Left ventricle myocardium inferior (tissue), 1 donor: ENCODE results near the gene ADAMTS9. TPM values are rescaled to one million over a fixed set of nuclear protein-coding genes. Genes with fewer than 3 reads are reported as not detected.

ENCODE experiments used
- DNase-seq: peaks from one replicate; pipeline ENCODE4 v3.0.0-alpha.2; 2020
- H3K27ac ChIP-seq: fragments of 200-600 bp; replicated peaks from 2 replicates; pipeline ENCODE4 v1.8.0; 2021
- H3K27me3 ChIP-seq: fragments of 200-600 bp; 2 replicates; pipeline ENCODE4 v1.8.0; 2021; ENCODE audit warnings: low read depth
- H3K36me3 ChIP-seq: fragments of 200-600 bp; 2 replicates; pipeline ENCODE4 v1.8.0; 2021
- H3K4me1 ChIP-seq: fragments of 200-600 bp; 2 replicates; pipeline ENCODE4 v1.8.0; 2021
- H3K4me3 ChIP-seq: fragments of 200-600 bp; 2 replicates; pipeline ENCODE4 v1.8.0; 2021; ENCODE audit warnings: mild to moderate bottlenecking, moderate library complexity
- H3K9me3 ChIP-seq: fragments of 200-600 bp; replicated peaks from 2 replicates; pipeline ENCODE4 v1.8.0; 2021
- CTCF ChIP-seq: fragments of 200-600 bp; IDR thresholded peaks from 2 replicates; pipeline ENCODE4 v1.8.0; 2021; ENCODE audit warnings: antibody characterized with exemption, mild to moderate bottlenecking, borderline replicate concordance
- intact Hi-C: fragments of 100-400 bp; cut with micrococcal nuclease; formaldehyde crosslinking; loops from one replicate; pipeline ENCODE4 v1.11.0; 2022
- total RNA-seq: library from RNA; stranded (reverse); fragmentation: NEBNext Ultra II Directional; extraction: Animal tissue kit (Norgen Biotek cat#: 25700); gene quantifications from one replicate; pipeline ENCODE4 v1.2.1, GENCODE V29; 2021
- donor health status: DM: no; HTN: yes; CAD: no; lungs with severe emphysema.

The ADAMTS9 gene
- total RNA-seq, 1 donor from 2014 or later = 14.7 TPM

GRCh38 chr3:64533617-64534317 is 154.0 kb downstream of the ADAMTS9 start:
- intact Hi-C loops = loop anchor here (10.0 kb wide), 3 partner anchors 631 to 801 kb away; no protein-coding TSS in a partner anchor
- peak; percentile 91 for TF ChIP-seq CTCF
- peaks cover 22% of the 10 kb centered on the region for H3K4me1 ChIP-seq
- H3K27me3 ChIP-seq = no peaks in the 10 kb centered on the region
- DNase-seq = peak; percentile 85
- H3K36me3 ChIP-seq = peaks cover 43% of the 10 kb centered on the region
- peak overlapping the region; percentile 28 for H3K4me3 ChIP-seq
- H3K9me3 ChIP-seq = no peaks in the 10 kb centered on the region
- peak overlapping the region; percentile 48 for H3K27ac ChIP-seq

GRCh38 chr3:64530434-64531049 is 157.3 kb downstream of the ADAMTS9 start:
- Histone ChIP-seq H3K4me1 (peaks cover 22% of the 10 kb centered on the region), H3K9me3 (no peaks in the 10 kb centered on the region), H3K4me3 (no peak overlapping the region), H3K27ac (no peak overlapping the region), H3K36me3 (peaks cover 24% of the 10 kb centered on the region), H3K27me3 (no peaks in the 10 kb centered on the region)
- peak; percentile 82 for TF ChIP-seq CTCF
- no peak for DNase-seq
- intact Hi-C loops = loop anchor here (10.0 kb wide), 3 partner anchors 634 to 804 kb away; no protein-coding TSS in a partner anchor

GRCh38 chr3:64523324-64523723 is 164.5 kb downstream of the ADAMTS9 start:
- Histone ChIP-seq H3K36me3 (peaks cover 44% of the 10 kb centered on the region), H3K27ac (no peak overlapping the region), H3K27me3 (no peaks in the 10 kb centered on the region), H3K9me3 (peaks cover 5% of the 10 kb centered on the region), H3K4me3 (no peak overlapping the region), H3K4me1 (no peaks in the 10 kb centered on the region)
- TF ChIP-seq CTCF = no peak
- DNase-seq = no peak
- intact Hi-C loops = no loop called here

GRCh38 chr3:64520334-64520733 is 167.5 kb downstream of the ADAMTS9 start:
- no peaks in the 10 kb centered on the region for H3K27me3 ChIP-seq
- no peak for DNase-seq
- no peak for TF ChIP-seq CTCF
- intact Hi-C loops = no loop called here
- no peak overlapping the region for H3K27ac ChIP-seq
- H3K4me3 ChIP-seq = no peak overlapping the region
- peaks cover 5% of the 10 kb centered on the region for H3K9me3 ChIP-seq
- H3K4me1 ChIP-seq = no peaks in the 10 kb centered on the region
- H3K36me3 ChIP-seq = peaks cover 66% of the 10 kb centered on the region

GRCh38 chr3:64518950-64519349 is 168.8 kb downstream of the ADAMTS9 start:
- no peak overlapping the region for H3K4me3 ChIP-seq
- intact Hi-C loops = no loop called here

More at GRCh38 chr3:64518950-64519349, 168.8 kb downstream of the ADAMTS9 start:
- H3K36me3 ChIP-seq = peaks cover 61% of the 10 kb centered on the region
- H3K27me3 ChIP-seq = no peaks in the 10 kb centered on the region
- no peak for DNase-seq
- no peak overlapping the region for H3K27ac ChIP-seq
- peaks cover 5% of the 10 kb centered on the region for H3K9me3 ChIP-seq
- no peak for TF ChIP-seq CTCF
- no peaks in the 10 kb centered on the region for H3K4me1 ChIP-seq
